ENCODE data around the gene RCN1. TPM values are rescaled to one million over a fixed set of nuclear protein-coding genes. Genes with fewer than 3 reads are reported as not detected.

RCN1 gene
- total RNA-seq, 1 experiment from 2014 or later, result 283 TPM

DNA sequence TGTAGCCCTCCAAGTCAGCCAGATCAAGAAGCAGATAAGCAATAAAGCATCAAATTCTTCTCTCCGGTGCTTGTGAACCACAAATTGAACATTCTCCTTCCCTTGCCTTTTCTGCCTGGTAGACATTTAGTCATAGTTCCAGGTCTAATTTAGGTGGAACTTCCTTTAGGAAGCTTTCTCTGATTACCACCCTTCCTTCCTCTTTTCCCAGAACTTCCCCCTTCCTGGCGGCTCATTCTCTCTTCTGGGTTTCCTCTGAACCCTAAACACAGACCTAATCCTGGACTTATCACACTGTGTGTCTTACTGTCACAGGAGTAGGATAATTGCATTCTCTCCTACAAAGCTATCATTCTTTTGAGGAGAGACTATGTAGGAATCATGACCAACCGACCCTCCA is 61.9 kb downstream of the RCN1 start:
- DNase-seq (ENCODE audit: low spot score), result no peak

DNA sequence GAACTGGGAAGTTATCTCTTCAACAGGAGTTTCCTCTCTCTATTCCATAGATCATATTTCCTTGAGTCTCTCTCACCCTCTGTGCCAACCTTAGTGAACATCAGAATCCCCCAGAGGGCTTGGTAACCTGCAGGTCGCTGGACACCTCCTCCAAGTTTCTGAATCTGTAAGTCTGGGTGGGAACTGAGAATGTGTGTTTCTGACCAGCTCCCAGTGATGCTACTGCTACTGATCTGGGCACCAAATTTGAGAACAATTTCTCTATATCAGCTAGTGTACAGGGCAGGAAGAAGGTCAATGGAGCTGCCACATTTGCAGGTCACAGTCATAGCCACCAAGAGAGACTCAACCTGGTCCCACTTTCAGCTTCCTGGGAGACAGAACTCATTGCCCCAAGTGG is 62.9 kb downstream of the RCN1 start:
- DNase-seq (ENCODE audit: low spot score), result no peak

- DNase-seq (ENCODE audit: low spot score), result peak; percentile 31
Measured at GRCh38 chr11:32154275-32154674, 63.4 kb downstream of the RCN1 start.

All from H4 (cell line).